Mucosa of stomach (tissue), 1 donor: ENCODE measurements around the gene HSD3B1.
"Not testable (repeated sequence)": the region's sequence is repeated elsewhere in the genome, so short reads cannot be mapped to it uniquely, and the experiment has no call there.

ENCODE experiments used
- H3K27me3 ChIP-seq: one replicate; pipeline ENCODE4 v1.7.0; 2013; ENCODE audit warnings: mild to moderate bottlenecking, low read length; ENCODE audit not compliant: control insufficient read depth, insufficient read depth
- H3K36me3 ChIP-seq: one replicate; pipeline ENCODE4 v1.7.0; 2013; ENCODE audit warnings: low read length; ENCODE audit not compliant: control insufficient read depth, insufficient read depth
- H3K4me1 ChIP-seq: one replicate; pipeline ENCODE4 v1.7.0; 2013; ENCODE audit warnings: mild to moderate bottlenecking, low read length; ENCODE audit not compliant: control insufficient read depth, insufficient read depth
- H3K4me3 ChIP-seq: one replicate; pipeline ENCODE4 v1.7.0; 2013; ENCODE audit warnings: low read length
- H3K9ac ChIP-seq: one replicate; pipeline ENCODE4 v1.7.0; 2013; ENCODE audit warnings: mild to moderate bottlenecking, low read length, moderate library complexity
- H3K9me3 ChIP-seq: one replicate; pipeline ENCODE4 v1.7.0; 2013; ENCODE audit warnings: mild to moderate bottlenecking, low read length, moderate library complexity; ENCODE audit not compliant: control insufficient read depth
- donor health status: Pancreatic carcinoma.

The HSD3B1 gene

GRCh38 chr1:119510046-119510445, 3.0 kb downstream of the HSD3B1 start:
- H3K36me3 ChIP-seq = no peaks in the 10 kb centered on the region
- H3K9me3 ChIP-seq = no peaks in the 10 kb centered on the region
- no peaks in the 10 kb centered on the region for H3K4me1 ChIP-seq
- H3K4me3 ChIP-seq = no peak overlapping the region
- no peaks in the 10 kb centered on the region for H3K27me3 ChIP-seq
- H3K9ac ChIP-seq = no peak overlapping the region

- Histone ChIP-seq H3K9ac (no peak overlapping the region), H3K4me3 (no peak overlapping the region), H3K36me3 (no peaks in the 10 kb centered on the region), H3K27me3 (no peaks in the 10 kb centered on the region), H3K4me1 (no peaks in the 10 kb centered on the region), H3K9me3 (no peaks in the 10 kb centered on the region)
Observed at GRCh38 chr1:119515221-119515620, 8.2 kb downstream of the HSD3B1 start.

GRCh38 chr1:119516247-119516646, 9.2 kb downstream of the HSD3B1 start:
- Histone ChIP-seq H3K4me1 (no peaks in the 10 kb centered on the region), H3K9ac (no peak overlapping the region), H3K27me3 (no peaks in the 10 kb centered on the region), H3K9me3 (no peaks in the 10 kb centered on the region), H3K4me3 (no peak overlapping the region), H3K36me3 (no peaks in the 10 kb centered on the region)

GRCh38 chr1:119516680-119517079, 9.7 kb downstream of the HSD3B1 start:
- H3K4me3 ChIP-seq = no peak overlapping the region
- H3K27me3 ChIP-seq = no peaks in the 10 kb centered on the region
- no peak overlapping the region for H3K9ac ChIP-seq
- no peaks in the 10 kb centered on the region for H3K36me3 ChIP-seq
- no peaks in the 10 kb centered on the region for H3K9me3 ChIP-seq
- H3K4me1 ChIP-seq = no peaks in the 10 kb centered on the region

DNA sequence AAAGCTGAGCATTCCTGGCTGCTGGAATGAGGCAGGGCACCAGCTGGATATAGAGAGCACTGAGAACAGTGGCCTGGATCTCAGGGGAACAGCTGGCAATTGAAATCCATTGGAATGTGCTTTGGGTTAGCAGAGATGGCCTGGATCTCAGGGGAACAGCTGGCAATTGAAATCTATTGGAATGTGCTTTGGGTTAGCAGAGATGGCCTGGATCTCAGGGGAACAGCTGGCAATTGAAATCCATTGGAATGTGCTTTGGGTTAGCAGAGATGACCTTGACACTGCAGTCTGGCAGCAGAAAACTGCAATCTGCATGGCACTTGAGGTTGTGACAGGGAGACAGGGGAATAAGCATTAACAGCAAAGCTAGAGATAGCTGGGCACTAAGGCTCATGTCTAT, 10.7 kb downstream of the HSD3B1 start:
- H3K9me3 ChIP-seq, H3K4me3 ChIP-seq, H3K9ac ChIP-seq, H3K4me1 ChIP-seq, H3K36me3 ChIP-seq, H3K27me3 ChIP-seq: not testable (repeated sequence)

GRCh38 chr1:119531606-119532323, 24.8 kb downstream of the HSD3B1 start:
- Histone ChIP-seq H3K4me1 (no peaks in the 10 kb centered on the region), H3K9ac (no peak overlapping the region), H3K36me3 (no peaks in the 10 kb centered on the region), H3K27me3 (no peaks in the 10 kb centered on the region), H3K4me3 (no peak overlapping the region), H3K9me3 (no peaks in the 10 kb centered on the region)

- H3K4me3 ChIP-seq = no peak overlapping the region
Observed at GRCh38 chr1:119532324-119532910, 25.4 kb downstream of the HSD3B1 start.

DNA sequence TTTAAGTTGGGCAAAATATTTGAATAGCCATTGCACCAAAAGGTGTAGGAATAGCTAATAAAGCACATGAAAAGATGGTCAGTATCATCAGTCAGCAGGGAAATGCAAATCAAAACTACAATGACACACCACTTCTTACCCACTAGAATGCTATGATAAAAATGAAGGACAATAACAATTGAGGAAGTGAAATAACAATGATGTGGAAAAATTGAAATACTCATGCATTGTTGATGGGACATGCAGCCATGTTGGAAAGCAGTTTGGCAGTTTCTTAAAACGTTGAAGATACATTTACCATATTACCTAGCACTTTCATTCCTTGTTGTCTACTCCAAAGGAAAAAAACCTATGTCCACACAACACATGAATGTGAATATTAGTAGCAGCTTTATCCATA, 28.4 kb downstream of the HSD3B1 start:
- no peak overlapping the region for H3K9ac ChIP-seq
- H3K27me3 ChIP-seq = no peaks in the 10 kb centered on the region
- no peaks in the 10 kb centered on the region for H3K4me1 ChIP-seq
- no peaks in the 10 kb centered on the region for H3K36me3 ChIP-seq
- no peaks in the 10 kb centered on the region for H3K9me3 ChIP-seq
- H3K4me3 ChIP-seq = no peak overlapping the region

More at GRCh38 chr1:119532324-119532910, 25.4 kb downstream of the HSD3B1 start:
- H3K9ac ChIP-seq = no peak overlapping the region
- H3K9me3 ChIP-seq = no peaks in the 10 kb centered on the region
- no peaks in the 10 kb centered on the region for H3K4me1 ChIP-seq
- no peaks in the 10 kb centered on the region for H3K27me3 ChIP-seq
- no peaks in the 10 kb centered on the region for H3K36me3 ChIP-seq

GRCh38 chr1:119537966-119538365, 31.0 kb downstream of the HSD3B1 start:
- Histone ChIP-seq H3K9me3 (no peaks in the 10 kb centered on the region), H3K4me1 (no peaks in the 10 kb centered on the region), H3K4me3 (no peak overlapping the region), H3K27me3 (no peaks in the 10 kb centered on the region), H3K36me3 (no peaks in the 10 kb centered on the region), H3K9ac (no peak overlapping the region)

- no peaks in the 10 kb centered on the region for H3K4me1 ChIP-seq
- no peaks in the 10 kb centered on the region for H3K36me3 ChIP-seq
- no peak overlapping the region for H3K4me3 ChIP-seq
- no peaks in the 10 kb centered on the region for H3K9me3 ChIP-seq
- no peak overlapping the region for H3K9ac ChIP-seq
- no peaks in the 10 kb centered on the region for H3K27me3 ChIP-seq
Observed at GRCh38 chr1:119539636-119540035, 32.6 kb downstream of the HSD3B1 start.

- Histone ChIP-seq H3K9ac (no peak overlapping the region), H3K4me1 (no peaks in the 10 kb centered on the region), H3K27me3 (no peaks in the 10 kb centered on the region), H3K36me3 (no peaks in the 10 kb centered on the region), H3K9me3 (no peaks in the 10 kb centered on the region), H3K4me3 (no peak overlapping the region)
Observed at GRCh38 chr1:119541389-119541788, 34.4 kb downstream of the HSD3B1 start.

DNA sequence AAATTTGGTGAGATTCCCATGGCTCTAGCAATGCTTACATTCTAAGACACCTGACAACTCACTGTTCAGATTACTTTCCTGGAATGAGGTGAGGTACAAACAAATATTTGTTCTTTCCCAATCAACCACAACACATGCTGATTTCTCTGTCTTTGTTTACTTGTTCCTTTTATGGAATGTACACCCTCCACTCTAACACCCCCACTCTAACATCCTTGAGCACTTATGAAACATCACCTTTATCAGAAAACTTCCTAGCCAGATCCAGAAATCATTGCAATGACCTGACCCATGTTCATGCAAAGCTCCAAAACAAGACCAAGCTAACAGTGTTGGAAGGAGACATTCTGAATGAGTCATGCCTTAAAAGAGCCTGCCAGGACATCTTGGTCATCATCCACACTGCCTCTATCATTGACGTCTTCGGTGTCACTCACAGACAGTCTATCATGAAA, 35.5 kb downstream of the HSD3B1 start:
- Histone ChIP-seq H3K9me3 (no peaks in the 10 kb centered on the region), H3K27me3 (no peaks in the 10 kb centered on the region), H3K9ac (no peak overlapping the region), H3K4me1 (no peaks in the 10 kb centered on the region), H3K36me3 (no peaks in the 10 kb centered on the region), H3K4me3 (no peak overlapping the region)
